ENCODE measurements around the gene TIGD1.

- TF ChIP-seq CTCF (IDR thresholded peaks at IDR 0.05) (no peak), POLR2A (IDR thresholded peaks at IDR 0.05) (no peak)
Observed at GRCh38 chr2:232535761-232536530, 14.4 kb downstream of the TIGD1 start.

All from body of pancreas (tissue), 4 donors.